Lower leg skin (tissue), 4 donors: ENCODE data around the gene BLMH. TPM values are rescaled to one million over a fixed set of nuclear protein-coding genes. Genes with fewer than 3 reads are reported as not detected.
A peak's percentile ranks its signal among the peaks of the same experiment; 100 is the strongest.

Experiments used
- DNase-seq, 2 donors: peaks; one replicate each; pipeline ENCODE4 v3.0.0-alpha.2; 2019; ENCODE audit warnings: low spot score in 2 of 2
- H3K4me3 ChIP-seq: fragments of 200-600 bp; sonication (generic); 2 replicates; pipeline ENCODE4 v1.5.1; 2017; ENCODE audit warnings: mild to moderate bottlenecking, low read depth; ENCODE audit not compliant: poor library complexity, severe bottlenecking
- CTCF ChIP-seq, 3 donors: fragments of 450-650 bp; IDR thresholded peaks; one replicate each; pipeline ENCODE4 v1.5.1; 2016; ENCODE audit warnings: antibody characterized with exemption in 3 of 3, mild to moderate bottlenecking in 3 of 3, moderate library complexity in 2 of 3
- POLR2A ChIP-seq, 2 donors: fragments of 450-650 bp; IDR thresholded peaks; one replicate each; pipeline ENCODE4 v1.6.1; 2016 to 2017; ENCODE audit warnings: antibody characterized with exemption in 2 of 2, mild to moderate bottlenecking in 1 of 2, moderate library complexity in 1 of 2
- WGBS, 2 donors: methylation state at CpG; one replicate each; pipeline ENCODE4 v1.1.5; 2018; 5-methylcytosine and 5-hydroxymethylcytosine counted together
- intact Hi-C: fragments of 100-400 bp; cut with DNase I; formaldehyde crosslinking; loops from one replicate; pipeline ENCODE4 v1.15.0; 2023; ENCODE audit warnings: low total_unique reads
- total RNA-seq, 4 donors: library from RNA; depleted of rRNA; stranded (reverse); fragments of >200 nt; gene quantifications; one replicate each; pipeline ENCODE4 v1.1.0, GENCODE V29; 2016

BLMH gene
- total RNA-seq, 4 donors from 2014 or later: 139 to 237 (median 177) TPM

- TF ChIP-seq CTCF (IDR thresholded peaks at IDR 0.05) (no peak), POLR2A (IDR thresholded peaks at IDR 0.05) (no peak)
- no peak overlapping the region for H3K4me3 ChIP-seq
- peak in 1 of 2 donors; percentile 78 for DNase-seq
- 68 to 70% methylated on average over 26 to 27 of the region's 27 CpGs for WGBS, 2 donors
- intact Hi-C loops: no loop called here
These were observed 53.2 kb downstream of the BLMH start for GRCh38 chr17:30238387-30239088.

- H3K4me3 ChIP-seq: no peak overlapping the region
- TF ChIP-seq POLR2A (IDR thresholded peaks at IDR 0.05) (no peak), CTCF (IDR thresholded peaks at IDR 0.05) (no peak)
- 52 to 61% methylated on average over 7 of the region's 7 CpGs for WGBS, 2 donors
- intact Hi-C loops: no loop called here
- DNase-seq: peak in 1 of 2 donors; percentile 75
These were observed 53.8 kb downstream of the BLMH start for GRCh38 chr17:30238003-30238344.

GRCh38 chr17:30237296-30238002 lies 54.3 kb downstream of the BLMH start:
- no peak for DNase-seq
- 19 to 20% methylated on average over 21 of the region's 21 CpGs for WGBS, 2 donors
- no peak overlapping the region for H3K4me3 ChIP-seq
- no peak for TF ChIP-seq POLR2A (IDR thresholded peaks at IDR 0.05)
- no peak for TF ChIP-seq CTCF (IDR thresholded peaks at IDR 0.05)
- intact Hi-C loops: no loop called here

GRCh38 chr17:30236766-30237165 lies 55.0 kb downstream of the BLMH start:
- WGBS, 2 donors: 3 to 4% methylated on average over 17 to 19 of the region's 20 CpGs
- peak; percentile 32 to 89 for DNase-seq
- no peak overlapping the region for H3K4me3 ChIP-seq
- TF ChIP-seq POLR2A (IDR thresholded peaks at IDR 0.05) (no peak), CTCF (IDR thresholded peaks at IDR 0.05) (no peak)
- intact Hi-C loops: no loop called here

GRCh38 chr17:30236297-30236624 lies 55.5 kb downstream of the BLMH start:
- 38 to 53% methylated on average over 10 of the region's 10 CpGs for WGBS, 2 donors
- intact Hi-C loops: no loop called here

More at GRCh38 chr17:30236297-30236624, 55.5 kb downstream of the BLMH start:
- TF ChIP-seq CTCF (IDR thresholded peaks at IDR 0.05): no peak
- no peak for TF ChIP-seq POLR2A (IDR thresholded peaks at IDR 0.05)
- no peak overlapping the region for H3K4me3 ChIP-seq
- peak in 1 of 2 donors; percentile 59 for DNase-seq
